ENCODE measurements around the gene FNIP1. TPM values are rescaled to one million over a fixed set of nuclear protein-coding genes. Genes with fewer than 3 reads are reported as not detected.

The FNIP1 gene
- total RNA-seq, 4 donors from 2014 or later, result 24.3 to 54.9 (median 40.8) TPM

DNA sequence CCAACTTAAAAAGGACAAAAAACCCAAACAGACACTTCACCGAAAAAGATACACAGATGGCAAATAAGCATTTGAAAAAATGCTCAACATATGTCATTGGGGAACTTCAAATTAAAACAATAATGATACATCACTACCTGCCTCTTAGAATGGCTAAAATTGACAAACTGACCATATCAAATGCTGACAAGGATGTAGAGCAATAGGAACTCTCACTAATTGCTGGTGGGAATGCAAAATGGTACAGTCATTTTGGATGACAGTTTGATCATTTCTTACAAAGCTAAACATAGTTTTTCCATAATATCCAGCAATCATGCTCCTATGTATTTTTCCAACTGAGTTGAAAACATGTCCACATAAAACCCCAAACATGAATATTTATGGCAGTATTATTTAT lies 102.9 kb downstream of the FNIP1 start:
- TF ChIP-seq, protein P1, sequence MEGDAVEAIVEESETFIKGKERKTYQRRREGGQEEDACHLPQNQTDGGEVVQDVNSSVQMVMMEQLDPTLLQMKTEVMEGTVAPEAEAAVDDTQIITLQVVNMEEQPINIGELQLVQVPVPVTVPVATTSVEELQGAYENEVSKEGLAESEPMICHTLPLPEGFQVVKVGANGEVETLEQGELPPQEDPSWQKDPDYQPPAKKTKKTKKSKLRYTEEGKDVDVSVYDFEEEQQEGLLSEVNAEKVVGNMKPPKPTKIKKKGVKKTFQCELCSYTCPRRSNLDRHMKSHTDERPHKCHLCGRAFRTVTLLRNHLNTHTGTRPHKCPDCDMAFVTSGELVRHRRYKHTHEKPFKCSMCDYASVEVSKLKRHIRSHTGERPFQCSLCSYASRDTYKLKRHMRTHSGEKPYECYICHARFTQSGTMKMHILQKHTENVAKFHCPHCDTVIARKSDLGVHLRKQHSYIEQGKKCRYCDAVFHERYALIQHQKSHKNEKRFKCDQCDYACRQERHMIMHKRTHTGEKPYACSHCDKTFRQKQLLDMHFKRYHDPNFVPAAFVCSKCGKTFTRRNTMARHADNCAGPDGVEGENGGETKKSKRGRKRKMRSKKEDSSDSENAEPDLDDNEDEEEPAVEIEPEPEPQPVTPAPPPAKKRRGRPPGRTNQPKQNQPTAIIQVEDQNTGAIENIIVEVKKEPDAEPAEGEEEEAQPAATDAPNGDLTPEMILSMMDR (IDR thresholded peaks at IDR 0.05), result no peak
- WGBS, 2 donors (ENCODE audit: low coverage in 1 of 2), result 86 to 88% methylated on average over 1 of the region's 1 CpG
- peaks cover 0 to 55% (median 6%) of the 10 kb centered on the region in 4 donors for H3K36me3 ChIP-seq

DNA sequence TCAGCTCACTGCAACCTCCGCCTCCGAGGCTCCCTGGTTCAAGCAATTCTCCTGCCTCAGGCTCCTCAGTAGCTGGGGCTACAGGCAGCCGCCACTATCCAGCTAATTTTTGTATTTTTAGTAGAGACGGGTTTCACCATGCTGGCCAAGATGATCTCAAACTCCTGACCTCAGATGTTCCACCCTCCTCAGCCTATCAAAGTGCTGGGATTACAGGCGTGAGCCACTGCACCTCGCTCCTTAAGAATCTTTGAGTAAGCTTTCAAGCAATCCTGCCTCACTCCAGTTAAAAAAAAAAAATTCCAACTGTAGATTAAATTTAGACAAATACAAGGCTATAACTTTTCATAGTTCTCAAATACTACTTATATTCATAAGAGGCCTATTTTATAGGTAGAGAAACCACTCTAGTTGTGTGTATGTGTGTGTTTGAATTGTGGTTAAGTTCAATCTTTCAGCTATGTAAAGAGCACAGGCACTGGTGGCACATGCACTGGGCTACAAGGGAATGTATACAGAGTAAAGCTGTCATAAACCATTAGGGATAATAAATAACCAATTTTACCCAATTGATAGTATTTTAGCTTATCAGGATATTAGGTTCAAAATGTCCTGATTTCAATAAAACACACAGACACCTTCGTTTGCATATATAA lies 111.2 kb downstream of the FNIP1 start:
- no peak for TF ChIP-seq POLR2A (IDR thresholded peaks at IDR 0.05)
- TF ChIP-seq EP300 (IDR thresholded peaks at IDR 0.05; ENCODE audit: low read depth), result no peak
- TF ChIP-seq POLR2AphosphoS5 (IDR thresholded peaks at IDR 0.05), result no peak
- TF ChIP-seq, protein P1 (IDR thresholded peaks at IDR 0.05), result no peak
- Histone ChIP-seq H3K4me3 (no peak overlapping the region), H3K27me3 (no peaks in the 10 kb centered on the region), H3K4me1 (no peaks in the 10 kb centered on the region), H3K36me3 (peaks cover 0 to 14% (median 5%) of the 10 kb centered on the region in 4 donors), H3K27ac (no peak overlapping the region), H3K9me3 (no peaks in the 10 kb centered on the region)
- in situ Hi-C loops (cut with MboI; ENCODE audit: low pct_ligation_motif_present in 1 of 4, low pct_unique_long_range_greater_than_20kb in 1 of 4, low sequenced_read_pairs in 3 of 4), result no loop called here
- DNase-seq, result no peak
- intact Hi-C loops (cut with DNase I; ENCODE audit: low total_unique reads), result no loop called here
- WGBS, 2 donors (ENCODE audit: low coverage in 1 of 2), result 91 to 95% methylated on average over 6 to 7 of the region's 7 CpGs

More for the DNA sequence above, 102.9 kb downstream of the FNIP1 start:
- no peak for DNase-seq
- Histone ChIP-seq H3K27ac (no peak overlapping the region), H3K4me3 (no peak overlapping the region), H3K4me1 (no peaks in the 10 kb centered on the region), H3K27me3 (no peaks in the 10 kb centered on the region), H3K9me3 (no peaks in the 10 kb centered on the region)
- intact Hi-C loops (cut with DNase I; ENCODE audit: low total_unique reads), result no loop called here
- in situ Hi-C loops (cut with MboI; ENCODE audit: low pct_ligation_motif_present in 1 of 4, low pct_unique_long_range_greater_than_20kb in 1 of 4, low sequenced_read_pairs in 3 of 4), result no loop called here

GRCh38 chr5:131684595-131684994 lies 112.2 kb downstream of the FNIP1 start:
- intact Hi-C loops (cut with DNase I; ENCODE audit: low total_unique reads) (no loop called here), in situ Hi-C loops (cut with MboI; ENCODE audit: low pct_ligation_motif_present in 1 of 4, low pct_unique_long_range_greater_than_20kb in 1 of 4, low sequenced_read_pairs in 3 of 4) (no loop called here)
- H3K27me3 ChIP-seq, result no peaks in the 10 kb centered on the region
- peaks cover 0 to 5% (median 2%) of the 10 kb centered on the region in 4 donors for H3K36me3 ChIP-seq
- no peak for DNase-seq
- no peaks in the 10 kb centered on the region for H3K9me3 ChIP-seq
- H3K4me1 ChIP-seq, result no peaks in the 10 kb centered on the region
- no peak overlapping the region for H3K4me3 ChIP-seq
- no peak overlapping the region for H3K27ac ChIP-seq
- TF ChIP-seq POLR2AphosphoS5 (IDR thresholded peaks at IDR 0.05) (no peak), POLR2A (IDR thresholded peaks at IDR 0.05) (no peak), EP300 (IDR thresholded peaks at IDR 0.05; ENCODE audit: low read depth) (no peak)
- TF ChIP-seq, protein P1 (IDR thresholded peaks at IDR 0.05), result no peak

DNA sequence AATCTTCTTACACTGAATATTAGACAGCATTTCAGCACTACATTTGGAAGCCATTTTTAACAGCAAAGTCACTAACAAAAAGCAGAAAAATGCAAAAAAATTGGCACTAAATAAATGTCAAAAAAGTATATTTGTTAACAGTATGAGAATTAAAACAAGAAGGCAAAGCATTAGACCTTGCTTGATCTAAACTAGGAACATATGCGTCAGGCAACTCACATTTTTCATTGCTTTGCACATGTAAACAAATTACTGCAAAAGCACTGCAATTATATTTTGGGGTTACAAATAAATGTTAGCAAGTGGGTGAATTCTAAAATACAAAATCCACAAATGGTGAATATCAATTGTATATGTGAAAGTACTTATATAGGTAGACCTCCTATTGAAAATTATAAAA lies 112.8 kb downstream of the FNIP1 start:
- Histone ChIP-seq H3K9me3 (no peaks in the 10 kb centered on the region), H3K4me3 (no peak overlapping the region), H3K27ac (no peak overlapping the region), H3K27me3 (no peaks in the 10 kb centered on the region), H3K4me1 (no peaks in the 10 kb centered on the region), H3K36me3 (peaks cover 0 to 6% (median 2%) of the 10 kb centered on the region in 4 donors)
- intact Hi-C loops (cut with DNase I; ENCODE audit: low total_unique reads) (no loop called here), in situ Hi-C loops (cut with MboI; ENCODE audit: low pct_ligation_motif_present in 1 of 4, low pct_unique_long_range_greater_than_20kb in 1 of 4, low sequenced_read_pairs in 3 of 4) (no loop called here)
- TF ChIP-seq EP300 (IDR thresholded peaks at IDR 0.05; ENCODE audit: low read depth) (no peak), POLR2A (IDR thresholded peaks at IDR 0.05) (no peak), POLR2AphosphoS5 (IDR thresholded peaks at IDR 0.05) (no peak)
- TF ChIP-seq, protein P1 (IDR thresholded peaks at IDR 0.05), result no peak
- WGBS, 2 donors (ENCODE audit: low coverage in 1 of 2), result 84 to 86% methylated on average over 1 of the region's 1 CpG
- DNase-seq, result no peak

Data from transverse colon (tissue), 4 donors.